Mesenteric fat pad (tissue), 1 donor: ENCODE results near the gene SCGB1C1. TPM values are rescaled to one million over a fixed set of nuclear protein-coding genes. Genes with fewer than 3 reads are reported as not detected.

Experiments
- DNase-seq: peaks from one replicate; pipeline ENCODE4 v3.0.0-alpha.2; 2020; ENCODE audit warnings: low spot score
- total RNA-seq: library from RNA; stranded (reverse); fragmentation: NEBNext Ultra II Directional; extraction: Animal tissue kit (Norgen Biotek cat#: 25700); gene quantifications from one replicate; pipeline ENCODE4 v1.2.1, GENCODE V29; 2021
- donor health status: DM: yes; HTN: yes; CAD: no.

Gene SCGB1C1
- total RNA-seq, 1 donor from 2014 or later = not detected

- DNase-seq = no peak
Observed at GRCh38 chr11:204587-205109, 11.8 kb downstream of the SCGB1C1 start.

- peak; percentile 72 for DNase-seq
Observed at GRCh38 chr11:205221-206001, 12.5 kb downstream of the SCGB1C1 start.

DNA sequence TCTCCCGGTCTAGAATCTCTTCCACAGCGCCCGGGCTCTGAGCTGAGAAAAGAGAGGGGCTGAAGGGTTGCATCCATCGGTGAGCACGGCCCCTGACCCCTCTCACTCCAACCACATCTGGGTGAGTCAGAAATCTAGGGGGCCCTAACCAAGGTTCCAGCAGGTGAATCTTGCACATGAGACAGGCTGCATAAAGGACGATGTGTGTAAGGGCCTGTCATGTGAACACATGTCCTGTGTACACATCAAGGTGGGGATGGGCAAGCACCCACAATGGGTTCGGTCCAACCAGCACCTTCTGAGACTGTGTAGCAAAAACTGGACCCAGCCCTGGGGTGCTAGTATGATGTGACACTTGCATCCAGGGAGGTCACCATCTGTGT is 13.1 kb downstream of the SCGB1C1 start:
- DNase-seq = no peak

- peak; percentile 89 for DNase-seq
Observed at GRCh38 chr11:206526-207207, 13.8 kb downstream of the SCGB1C1 start.

DNA sequence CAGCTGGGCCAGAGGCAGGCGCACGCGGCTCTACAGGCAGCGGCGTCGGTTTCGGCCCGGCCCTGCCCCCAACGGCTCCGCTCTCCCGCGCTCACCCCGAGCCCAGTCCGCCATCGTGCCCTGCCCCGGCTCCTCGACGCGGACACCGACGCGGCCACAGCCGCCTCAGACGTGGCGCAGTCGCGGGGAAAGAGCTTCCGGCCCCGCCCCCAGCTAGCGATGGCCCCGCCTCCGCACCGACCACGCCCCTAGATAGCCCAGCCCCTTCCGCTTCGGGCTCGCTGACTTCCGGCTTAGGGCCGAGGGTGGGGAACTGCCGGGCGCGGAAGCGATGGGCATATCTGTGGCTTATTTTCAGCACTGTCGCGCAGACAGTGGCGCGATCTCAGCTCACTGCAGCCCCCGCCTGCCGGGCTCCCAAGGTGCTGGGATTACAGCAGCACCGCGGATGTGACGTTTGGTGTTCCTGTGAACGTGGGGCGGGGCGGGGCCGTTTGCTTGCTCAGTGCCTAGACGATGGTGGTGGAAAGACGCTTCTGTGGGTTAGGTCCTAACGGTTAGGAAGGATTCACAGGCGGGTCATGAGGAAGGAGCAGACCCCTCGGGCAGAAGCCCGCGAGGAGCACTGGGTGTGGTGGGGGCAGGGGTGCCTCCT is 14.5 kb downstream of the SCGB1C1 start, which contains the start of the genes BET1L and RIC8A:
Gene BET1L (minus strand): TSS at position 192 of the 655 bp plus-strand sequence. CDS start 78 bp downstream, at position 114.
Gene RIC8A (plus strand): TSS at position 501 of the 655 bp plus-strand sequence. CDS start 1,147 bp downstream, outside the sequence.
- peak; percentile 99 for DNase-seq

DNA sequence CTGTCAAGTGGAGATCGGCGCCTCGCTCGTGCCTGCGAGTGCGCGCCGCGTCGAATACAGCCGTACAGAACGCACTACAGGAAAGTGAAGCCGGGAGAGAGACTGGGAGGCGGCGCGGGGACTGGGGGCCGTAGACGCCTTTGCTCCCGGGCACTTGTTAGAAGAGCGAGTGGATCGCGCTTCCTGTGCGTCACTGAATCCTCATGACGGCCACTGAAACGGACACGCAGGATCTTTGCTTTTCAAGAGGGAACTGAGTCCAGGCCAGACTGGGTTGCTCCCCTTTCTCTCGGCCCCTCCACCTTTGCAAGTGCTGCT is 14.9 kb downstream of the SCGB1C1 start:
- DNase-seq = no peak

DNA sequence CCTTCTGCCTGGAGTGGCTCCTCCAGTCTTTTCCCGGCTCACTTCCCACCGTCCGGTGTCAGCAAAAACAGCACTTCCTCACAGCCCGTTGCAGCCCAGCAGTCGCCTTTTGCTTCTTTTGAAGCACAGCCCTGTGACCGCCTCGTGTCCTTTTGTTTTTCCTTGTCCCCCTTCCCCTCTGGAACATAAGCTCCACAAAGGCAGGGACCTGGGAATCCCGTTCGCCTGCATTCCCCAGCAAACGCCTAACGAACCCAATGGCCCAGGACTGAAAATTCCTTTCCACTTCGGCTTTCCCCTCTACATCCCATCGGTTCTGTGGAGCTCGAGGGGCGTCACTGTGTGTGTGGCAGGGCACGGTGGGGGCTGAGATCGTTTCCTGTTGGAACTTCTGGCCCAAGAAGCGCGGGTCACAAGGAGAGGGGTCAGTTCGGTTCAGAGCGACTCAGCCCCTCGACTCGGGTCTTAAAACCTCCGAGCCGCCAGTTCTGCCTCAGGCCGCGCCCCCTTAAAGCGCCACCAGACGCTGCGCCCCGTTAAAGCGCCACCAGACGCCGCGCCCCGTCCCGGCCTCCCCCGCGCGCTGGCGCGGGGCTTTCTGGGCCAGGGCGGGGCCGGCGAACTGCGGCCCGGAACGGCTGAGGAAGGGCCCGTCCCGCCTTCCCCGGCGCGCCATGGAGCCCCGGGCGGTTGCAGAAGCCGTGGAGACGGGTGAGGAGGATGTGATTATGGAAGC is 15.5 kb downstream of the SCGB1C1 start:
- peak; percentile 95 for DNase-seq

DNA sequence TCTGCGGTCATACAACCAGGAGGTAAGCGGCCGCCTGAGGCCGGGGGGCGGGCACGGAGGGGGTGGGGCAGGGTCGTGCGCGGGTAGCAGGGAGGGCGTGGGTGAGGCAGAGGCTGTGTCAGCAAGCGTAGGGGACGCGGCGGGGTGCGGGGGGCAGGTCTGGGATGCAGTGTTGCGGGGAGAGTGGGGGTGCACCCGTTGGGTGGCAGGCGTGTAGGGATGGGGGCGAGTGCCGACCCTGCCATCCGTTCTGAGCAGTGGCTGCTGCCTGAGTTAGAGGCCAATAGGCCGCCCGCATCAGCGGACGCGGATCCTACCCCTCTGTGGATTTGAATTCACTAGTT is 16.0 kb downstream of the SCGB1C1 start:
- no peak for DNase-seq

- DNase-seq = peak; percentile 82
Observed at GRCh38 chr11:209275-210121, 16.6 kb downstream of the SCGB1C1 start.

DNA sequence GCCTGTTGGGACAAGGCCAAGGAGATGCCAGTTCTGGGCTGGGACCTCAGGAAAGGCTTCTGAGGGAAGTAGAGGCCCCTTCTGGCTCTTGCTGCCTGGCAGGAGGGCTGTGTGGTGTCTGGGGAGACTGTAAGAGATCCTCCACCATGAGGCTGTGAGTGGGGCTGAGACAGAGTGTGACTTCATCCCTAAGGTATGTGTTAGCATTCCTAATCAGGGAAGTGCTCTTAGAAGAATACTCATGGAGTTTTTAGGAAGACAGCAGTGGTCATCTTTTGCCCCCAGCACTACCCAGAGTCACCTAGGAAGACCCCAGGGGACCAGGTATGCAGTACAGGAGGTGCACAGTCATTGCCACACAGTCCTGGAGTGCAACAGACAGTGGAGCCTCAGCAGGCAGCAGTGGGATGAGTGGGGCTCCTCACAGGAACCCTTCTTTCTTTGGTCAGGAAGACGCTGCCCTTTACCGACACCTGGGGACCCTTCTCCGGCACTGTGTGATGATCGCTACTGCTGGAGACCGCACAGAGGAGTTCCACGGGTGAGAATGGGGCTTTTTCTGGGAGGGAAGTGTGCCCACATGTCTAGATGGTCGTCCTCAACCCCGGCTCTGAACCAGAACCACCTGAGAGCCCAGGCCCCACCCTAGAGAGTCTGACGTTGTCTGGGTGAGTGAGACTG is 17.4 kb downstream of the SCGB1C1 start:
- DNase-seq = no peak

DNA sequence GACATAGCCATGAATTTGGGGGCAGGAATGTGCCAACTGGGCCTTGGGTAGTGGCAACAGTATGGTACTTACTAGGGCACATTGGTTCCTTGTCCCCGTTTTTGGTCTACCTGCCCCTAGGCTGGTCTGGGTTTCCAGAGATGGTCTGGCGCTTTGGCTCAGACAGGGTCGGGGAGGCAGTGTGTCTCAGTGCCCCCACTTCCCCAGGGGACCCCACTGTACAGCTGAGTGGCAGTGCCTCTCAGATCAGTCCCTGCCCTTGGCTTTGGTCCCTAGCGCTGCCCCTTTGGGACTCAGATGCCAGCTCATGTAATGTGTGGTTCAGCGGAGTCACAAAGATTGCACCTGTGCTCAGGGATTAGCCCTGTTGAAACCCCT is 17.9 kb downstream of the SCGB1C1 start:
- peak; percentile 80 for DNase-seq

GRCh38 chr11:211295-211694 is 18.4 kb downstream of the SCGB1C1 start:
- DNase-seq = no peak

GRCh38 chr11:211741-212140 is 18.9 kb downstream of the SCGB1C1 start:
- DNase-seq = no peak

GRCh38 chr11:212150-213100 is 19.5 kb downstream of the SCGB1C1 start:
- no peak for DNase-seq

DNA sequence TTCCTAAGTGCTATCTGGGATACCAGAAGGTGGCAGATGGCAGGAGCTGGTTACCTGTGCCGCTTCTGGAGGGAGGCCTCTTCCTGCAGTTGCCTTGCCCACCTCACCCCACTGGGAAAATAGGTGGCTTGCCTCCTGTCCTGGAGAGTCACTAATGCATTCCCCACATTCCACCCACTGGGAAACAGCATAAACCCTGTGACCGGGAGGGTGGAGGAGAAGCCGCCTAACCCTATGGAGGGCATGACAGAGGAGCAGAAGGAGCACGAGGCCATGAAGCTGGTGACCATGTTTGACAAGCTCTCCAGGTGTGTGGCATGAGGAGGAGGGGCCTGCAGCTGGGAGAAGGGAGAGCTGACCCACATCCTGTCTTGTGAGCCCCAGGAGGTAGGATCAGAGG is 20.2 kb downstream of the SCGB1C1 start:
- DNase-seq = no peak

DNA sequence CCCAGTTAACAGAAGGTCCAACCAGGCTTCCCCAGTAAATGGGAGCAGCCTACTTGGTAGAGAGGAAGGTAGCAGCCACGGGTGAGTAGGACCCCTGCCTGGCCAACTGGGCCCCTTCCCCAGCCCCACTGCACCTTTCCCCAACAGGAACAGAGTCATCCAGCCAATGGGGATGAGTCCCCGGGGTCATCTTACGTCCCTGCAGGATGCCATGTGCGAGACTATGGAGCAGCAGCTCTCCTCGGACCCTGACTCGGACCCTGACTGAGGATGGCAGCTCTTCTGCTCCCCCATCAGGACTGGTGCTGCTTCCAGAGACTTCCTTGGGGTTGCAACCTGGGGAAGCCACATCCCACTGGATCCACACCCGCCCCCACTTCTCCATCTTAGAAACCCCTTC is 21.2 kb downstream of the SCGB1C1 start:
- no peak for DNase-seq

GRCh38 chr11:215581-216037 is 22.7 kb downstream of the SCGB1C1 start:
- no peak for DNase-seq
